ENCODE data around the gene TMEM266. TPM values are rescaled to one million over a fixed set of nuclear protein-coding genes. Genes with fewer than 3 reads are reported as not detected.

The TMEM266 gene
- total and polyA plus RNA-seq, 4 experiments from 2014 or later = not detected

DNA sequence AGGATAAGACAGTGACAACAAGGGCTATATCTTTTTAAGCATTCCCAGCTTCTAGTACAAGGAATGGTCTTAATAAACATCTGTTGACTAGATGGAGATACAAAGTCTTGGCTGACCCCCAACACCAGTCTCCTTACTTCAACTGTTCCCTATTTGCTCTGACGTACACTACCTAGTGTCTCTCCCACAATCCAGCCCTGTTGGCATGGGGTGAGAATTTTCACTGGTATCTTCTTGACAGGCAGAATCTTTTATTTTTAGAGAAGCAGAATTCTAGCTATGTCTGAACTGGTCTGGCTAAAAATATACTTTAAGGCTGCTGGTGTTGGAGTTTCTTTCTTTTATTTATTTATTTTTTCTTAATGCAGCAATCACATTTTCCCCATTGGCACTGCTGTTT is 169.5 kb downstream of the TMEM266 start:
- CTCF ChIA-PET (ENCODE audit: partially characterized antibody) = no interaction called here

GRCh38 chr15:76233921-76234320 is 174.1 kb downstream of the TMEM266 start:
- POLR2A ChIA-PET (ENCODE audit: partially characterized antibody) = no interaction called here
- DNase-seq = no peak
- Mint-ChIP-seq H3K36me3 (peaks cover 10 to 24% of the 10 kb centered on the region in 2 donors), H3K4me3 (no peak overlapping the region), H3K27ac (no peak overlapping the region), H3K4me1 (no peaks in the 10 kb centered on the region), H3K27me3 (no peaks in the 10 kb centered on the region), H3K9me3 (no peaks in the 10 kb centered on the region)
- H3K36me3 ChIP-seq (ENCODE audit: insufficient read depth, low read length) = peaks cover 5% of the 10 kb centered on the region
- CTCF ChIA-PET (ENCODE audit: partially characterized antibody) = no interaction called here
- H3K4me1 ChIP-seq (ENCODE audit: insufficient read depth, low read length) = no peaks in the 10 kb centered on the region
- no peaks in the 10 kb centered on the region for H3K9me3 ChIP-seq (ENCODE audit: control insufficient read depth in 1 of 2, low read length in 2 of 2)
- H3K27me3 ChIP-seq (ENCODE audit: insufficient read depth, low read length) = no peaks in the 10 kb centered on the region
- H3K27ac ChIP-seq (ENCODE audit: low read depth, low read length) = no peak overlapping the region
- intact Hi-C loops (cut with micrococcal nuclease) = loop anchor here (10.0 kb wide), 2 partner anchors 51 to 631 kb away; no protein-coding TSS in a partner anchor
- no peak overlapping the region for H3K4me3 ChIP-seq (ENCODE audit: low read length in 2 of 2)

More for the DNA sequence above, 169.5 kb downstream of the TMEM266 start:
- Mint-ChIP-seq H3K4me1 (no peaks in the 10 kb centered on the region), H3K4me3 (no peak overlapping the region), H3K27ac (no peak overlapping the region), H3K27me3 (no peaks in the 10 kb centered on the region), H3K9me3 (no peaks in the 10 kb centered on the region), H3K36me3 (peaks cover 21 to 41% of the 10 kb centered on the region in 2 donors)
- Histone ChIP-seq H3K27ac (ENCODE audit: low read depth, low read length) (no peak overlapping the region), H3K36me3 (ENCODE audit: insufficient read depth, low read length) (peaks cover 18% of the 10 kb centered on the region), H3K9me3 (ENCODE audit: control insufficient read depth in 1 of 2, low read length in 2 of 2) (no peaks in the 10 kb centered on the region), H3K27me3 (ENCODE audit: insufficient read depth, low read length) (no peaks in the 10 kb centered on the region), H3K4me1 (ENCODE audit: insufficient read depth, low read length) (no peaks in the 10 kb centered on the region), H3K4me3 (ENCODE audit: low read length in 2 of 2) (no peak overlapping the region)
- POLR2A ChIA-PET (ENCODE audit: partially characterized antibody) = no interaction called here
- intact Hi-C loops (cut with micrococcal nuclease) = no loop called here
- no peak for DNase-seq

GRCh38 chr15:76234337-76234889 is 174.6 kb downstream of the TMEM266 start:
- Mint-ChIP-seq H3K27me3 (no peaks in the 10 kb centered on the region), H3K4me3 (no peak overlapping the region), H3K9me3 (no peaks in the 10 kb centered on the region), H3K36me3 (peaks cover 10 to 24% of the 10 kb centered on the region in 2 donors), H3K27ac (peak overlapping the region in 1 of 7 donors; percentile 76), H3K4me1 (no peaks in the 10 kb centered on the region)
- H3K4me3 ChIP-seq (ENCODE audit: low read length in 2 of 2) = no peak overlapping the region
- no peaks in the 10 kb centered on the region for H3K27me3 ChIP-seq (ENCODE audit: insufficient read depth, low read length)
- no peak overlapping the region for H3K27ac ChIP-seq (ENCODE audit: low read depth, low read length)
- H3K9me3 ChIP-seq (ENCODE audit: control insufficient read depth in 1 of 2, low read length in 2 of 2) = no peaks in the 10 kb centered on the region
- ChIA-PET POLR2A (ENCODE audit: partially characterized antibody) (interaction anchor here (0.6 kb wide), 1 partner anchor 278 kb away, joined by 3 read pairs; no protein-coding TSS in a partner anchor), CTCF (ENCODE audit: partially characterized antibody) (interaction anchor here (1.1 to 1.7 kb wide), 3 partner anchors 11 to 633 kb away, joined by 3 to 5 read pairs (median 3); no protein-coding TSS in a partner anchor)
- H3K36me3 ChIP-seq (ENCODE audit: insufficient read depth, low read length) = peaks cover 5% of the 10 kb centered on the region
- no peak for DNase-seq
- intact Hi-C loops (cut with micrococcal nuclease) = loop anchor here (10.0 kb wide), 2 partner anchors 50 to 630 kb away; no protein-coding TSS in a partner anchor
- H3K4me1 ChIP-seq (ENCODE audit: insufficient read depth, low read length) = no peaks in the 10 kb centered on the region

DNA sequence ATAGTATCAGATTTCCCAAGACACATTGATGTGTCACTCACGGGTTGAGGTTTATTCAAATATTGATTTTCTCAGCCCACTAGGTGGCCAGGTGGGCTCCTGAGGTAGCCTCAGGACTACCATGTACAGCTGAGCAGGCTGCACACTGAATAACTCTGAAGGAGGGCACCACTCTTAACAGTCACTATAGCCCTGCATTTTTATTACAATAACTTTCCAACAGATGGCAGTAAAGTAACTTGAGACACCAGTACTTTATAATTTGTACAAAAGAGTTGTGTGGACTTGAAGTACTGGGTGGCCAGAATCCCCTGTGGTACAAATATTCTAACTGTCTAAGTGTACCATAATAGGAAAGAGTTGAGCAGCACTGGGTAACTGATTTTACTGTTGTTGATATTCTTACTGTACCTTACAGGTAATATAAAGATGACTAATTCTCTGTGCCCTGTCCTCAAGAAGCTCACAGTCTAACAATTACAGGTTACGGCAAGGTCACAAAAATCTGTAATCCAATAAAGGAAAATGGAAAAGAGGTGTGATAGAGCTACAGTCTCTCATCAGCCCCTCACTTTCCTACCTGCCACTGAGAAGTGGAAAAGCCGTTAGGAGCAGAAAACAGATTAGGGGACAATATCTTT is 175.5 kb downstream of the TMEM266 start:
- peaks cover 10 to 23% of the 10 kb centered on the region in 2 donors for H3K36me3 Mint-ChIP-seq
- ChIA-PET CTCF (ENCODE audit: partially characterized antibody) (interaction anchor here (0.9 to 1.7 kb wide), 7 partner anchors 9 to 632 kb away, joined by 3 to 7 read pairs (median 3); no protein-coding TSS in a partner anchor), POLR2A (ENCODE audit: partially characterized antibody) (interaction anchor here (0.6 kb wide), 1 partner anchor 277 kb away, joined by 3 read pairs; no protein-coding TSS in a partner anchor)
- Histone ChIP-seq H3K27me3 (ENCODE audit: insufficient read depth, low read length) (no peaks in the 10 kb centered on the region), H3K4me1 (ENCODE audit: insufficient read depth, low read length) (no peaks in the 10 kb centered on the region), H3K27ac (ENCODE audit: low read depth, low read length) (no peak overlapping the region), H3K4me3 (ENCODE audit: low read length in 2 of 2) (no peak overlapping the region), H3K9me3 (ENCODE audit: control insufficient read depth in 1 of 2, low read length in 2 of 2) (no peaks in the 10 kb centered on the region), H3K36me3 (ENCODE audit: insufficient read depth, low read length) (peaks cover 5% of the 10 kb centered on the region)
- DNase-seq = peak in 4 of 5 donors; percentile 27 to 45 (median 33)
- no peaks in the 10 kb centered on the region for H3K9me3 Mint-ChIP-seq
- H3K27ac Mint-ChIP-seq = peak overlapping the region in 1 of 7 donors; percentile 36
- H3K4me3 Mint-ChIP-seq = no peak overlapping the region
- H3K4me1 Mint-ChIP-seq = no peaks in the 10 kb centered on the region
- intact Hi-C loops (cut with micrococcal nuclease) = loop anchor here (10.0 kb wide), 2 partner anchors 49 to 629 kb away; no protein-coding TSS in a partner anchor
- no peaks in the 10 kb centered on the region for H3K27me3 Mint-ChIP-seq

- Mint-ChIP-seq H3K27me3 (no peaks in the 10 kb centered on the region), H3K9me3 (no peaks in the 10 kb centered on the region), H3K36me3 (peaks cover 5 to 16% of the 10 kb centered on the region in 2 donors), H3K27ac (peak overlapping the region in 1 of 7 donors; percentile 78), H3K4me1 (no peaks in the 10 kb centered on the region), H3K4me3 (no peak overlapping the region)
- no peak overlapping the region for H3K4me3 ChIP-seq (ENCODE audit: low read length in 2 of 2)
- no peak overlapping the region for H3K27ac ChIP-seq (ENCODE audit: low read depth, low read length)
- H3K36me3 ChIP-seq (ENCODE audit: insufficient read depth, low read length) = no peaks in the 10 kb centered on the region
- intact Hi-C loops (cut with micrococcal nuclease) = loop anchor here (10.0 kb wide), 2 partner anchors 48 to 628 kb away; no protein-coding TSS in a partner anchor
- no peaks in the 10 kb centered on the region for H3K27me3 ChIP-seq (ENCODE audit: insufficient read depth, low read length)
- no peaks in the 10 kb centered on the region for H3K9me3 ChIP-seq (ENCODE audit: control insufficient read depth in 1 of 2, low read length in 2 of 2)
- CTCF ChIA-PET (ENCODE audit: partially characterized antibody) = interaction anchor here (0.9 to 1.3 kb wide), 3 partner anchors 8 to 54 kb away, joined by 3 to 7 read pairs (median 3); no protein-coding TSS in a partner anchor
- no peaks in the 10 kb centered on the region for H3K4me1 ChIP-seq (ENCODE audit: insufficient read depth, low read length)
- DNase-seq = no peak
- POLR2A ChIA-PET (ENCODE audit: partially characterized antibody) = no interaction called here
These were observed 176.6 kb downstream of the TMEM266 start for GRCh38 chr15:76236350-76236749.

GRCh38 chr15:76239786-76240185 is 180.0 kb downstream of the TMEM266 start:
- ChIA-PET CTCF (ENCODE audit: partially characterized antibody) (interaction anchor here (0.5 to 1.5 kb wide), 2 partner anchors 85 to 134 kb away, joined by 3 to 4 read pairs; no protein-coding TSS in a partner anchor), POLR2A (ENCODE audit: partially characterized antibody) (interaction anchor here (0.7 kb wide), 1 partner anchor 59 kb away, joined by 3 read pairs; no protein-coding TSS in a partner anchor)
- Mint-ChIP-seq H3K4me3 (no peak overlapping the region), H3K9me3 (no peaks in the 10 kb centered on the region), H3K36me3 (peaks cover 10 to 12% of the 10 kb centered on the region in 2 donors), H3K27me3 (no peaks in the 10 kb centered on the region), H3K4me1 (no peaks in the 10 kb centered on the region), H3K27ac (peak overlapping the region in 2 of 7 donors; percentile 34 to 48)
- Histone ChIP-seq H3K4me1 (ENCODE audit: insufficient read depth, low read length) (no peaks in the 10 kb centered on the region), H3K36me3 (ENCODE audit: insufficient read depth, low read length) (no peaks in the 10 kb centered on the region), H3K27me3 (ENCODE audit: insufficient read depth, low read length) (no peaks in the 10 kb centered on the region), H3K27ac (ENCODE audit: low read depth, low read length) (no peak overlapping the region), H3K9me3 (ENCODE audit: control insufficient read depth in 1 of 2, low read length in 2 of 2) (no peaks in the 10 kb centered on the region), H3K4me3 (ENCODE audit: low read length in 2 of 2) (no peak overlapping the region)
- no peak for DNase-seq
- intact Hi-C loops (cut with micrococcal nuclease) = loop anchor here (10.0 kb wide), 2 partner anchors 45 to 625 kb away; no protein-coding TSS in a partner anchor

DNA sequence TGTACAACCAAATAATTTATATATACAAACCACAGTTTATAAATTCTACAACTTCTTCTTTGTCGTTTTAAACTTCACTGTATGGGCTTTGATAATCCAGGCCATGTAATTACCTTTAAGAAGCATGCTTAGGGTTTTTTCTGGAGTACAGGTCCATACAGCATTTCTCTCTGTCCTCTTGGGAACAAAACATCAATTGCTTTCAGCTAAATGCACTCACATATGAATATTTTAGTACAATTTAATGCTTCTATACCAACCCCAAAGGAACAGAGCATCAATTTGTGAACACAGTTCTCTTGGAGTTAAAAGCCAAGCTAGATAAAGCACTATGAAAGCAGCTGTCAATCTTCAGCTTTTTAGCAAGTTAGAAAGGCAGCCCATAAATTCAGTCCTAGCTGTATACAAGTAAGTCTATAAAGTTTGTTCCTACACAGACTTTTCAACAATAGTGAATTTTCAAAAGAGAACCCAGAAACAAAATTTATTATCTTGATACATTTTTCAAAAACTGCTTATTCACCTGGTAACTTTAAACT is 185.4 kb downstream of the TMEM266 start:
- H3K36me3 Mint-ChIP-seq = peaks cover 10 to 16% of the 10 kb centered on the region in 2 donors
- no peak overlapping the region for H3K27ac Mint-ChIP-seq
- POLR2A ChIA-PET (ENCODE audit: partially characterized antibody) = no interaction called here
- no peak for DNase-seq
- H3K4me3 ChIP-seq (ENCODE audit: low read length in 2 of 2) = no peak overlapping the region
- no peaks in the 10 kb centered on the region for H3K36me3 ChIP-seq (ENCODE audit: insufficient read depth, low read length)
- CTCF ChIA-PET (ENCODE audit: partially characterized antibody) = interaction anchor here (2.0 kb wide), 1 partner anchor 10 kb away, joined by 7 read pairs; no protein-coding TSS in a partner anchor
- no peak overlapping the region for H3K4me3 Mint-ChIP-seq
- H3K9me3 ChIP-seq (ENCODE audit: control insufficient read depth in 1 of 2, low read length in 2 of 2) = no peaks in the 10 kb centered on the region
- intact Hi-C loops (cut with micrococcal nuclease) = no loop called here
- no peaks in the 10 kb centered on the region for H3K27me3 ChIP-seq (ENCODE audit: insufficient read depth, low read length)
- no peaks in the 10 kb centered on the region for H3K27me3 Mint-ChIP-seq
- H3K4me1 ChIP-seq (ENCODE audit: insufficient read depth, low read length) = no peaks in the 10 kb centered on the region
- peaks cover 0 to 1% (median under 1%) of the 10 kb centered on the region in 4 donors for H3K4me1 Mint-ChIP-seq
- no peaks in the 10 kb centered on the region for H3K9me3 Mint-ChIP-seq
- H3K27ac ChIP-seq (ENCODE audit: low read depth, low read length) = no peak overlapping the region
